Peyer's patch (tissue), 4 donors: Measurements from ENCODE around the gene SNORC.

Experiments used
- CTCF ChIP-seq, 6 experiments: fragments of 450-650 bp in 4 of 6; fragments of 200-600 bp in 2 of 6; sonication (generic) in 1 of 6; IDR thresholded peaks; one replicate each; pipeline ENCODE4 v1.5.1; 2017 to 2019; ENCODE audit warnings: antibody characterized with exemption in 6 of 6, mild to moderate bottlenecking in 3 of 6, moderate library complexity in 1 of 6
- POLR2A ChIP-seq, 2 donors: fragments of 450-650 bp; IDR thresholded peaks; one replicate each; pipeline ENCODE4 v1.5.1; 2017; ENCODE audit warnings: antibody characterized with exemption in 2 of 2, mild to moderate bottlenecking in 2 of 2, moderate library complexity in 2 of 2

GRCh38 chr2:232880764-232881351 lies 10.8 kb downstream of the SNORC start:
- TF ChIP-seq CTCF (IDR thresholded peaks at IDR 0.05), result no peak
- TF ChIP-seq POLR2A (IDR thresholded peaks at IDR 0.05), result no peak
